Bronchial epithelial cell (primary cell): ENCODE data around the gene EVA1A. TPM values are rescaled to one million over a fixed set of nuclear protein-coding genes. Genes with fewer than 3 reads are reported as not detected.
A peak's percentile ranks its signal among the peaks of the same experiment; 100 is the strongest.

ENCODE experiments used
- DNase-seq: peaks from one replicate; pipeline ENCODE4 v3.0.0-alpha.2; 2010; ENCODE audit warnings: low read depth
- FAIRE-seq: peaks from 2 replicates; lab custom pipeline; 2011; peaks lifted over from hg19 to GRCh38; lab: Jason Lieb, UNC
- H3K27me3 ChIP-seq: 2 replicates; pipeline ENCODE4 v1.5.1; 2011; ENCODE audit warnings: low read length; ENCODE audit not compliant: control insufficient read depth, insufficient read depth
- H3K36me3 ChIP-seq: 2 replicates; pipeline ENCODE4 v1.5.1; 2011; ENCODE audit warnings: low read length; ENCODE audit not compliant: control insufficient read depth, insufficient read depth
- H3K4me3 ChIP-seq: 2 replicates; pipeline ENCODE4 v1.5.1; 2011; ENCODE audit warnings: mild to moderate bottlenecking, low read depth, low read length, control low read depth
- total RNA-seq: library from RNA; depleted of rRNA; stranded (reverse); fragments of >200 nt; gene quantifications from 2 replicates; pipeline ENCODE4 v1.2.1, GENCODE V29; 2014
- TF ChIP-seq, protein P1 (sequence below): IDR thresholded peaks from 2 replicates; pipeline ENCODE4 v1.5.1; 2011; ENCODE audit warnings: mild to moderate bottlenecking, moderate library complexity, low read length, control low read depth, inconsistent platforms; ENCODE audit not compliant: insufficient read depth, severe bottlenecking

EVA1A gene
- total RNA-seq, 1 donor from 2014 or later, result 5.8 TPM

DNA sequence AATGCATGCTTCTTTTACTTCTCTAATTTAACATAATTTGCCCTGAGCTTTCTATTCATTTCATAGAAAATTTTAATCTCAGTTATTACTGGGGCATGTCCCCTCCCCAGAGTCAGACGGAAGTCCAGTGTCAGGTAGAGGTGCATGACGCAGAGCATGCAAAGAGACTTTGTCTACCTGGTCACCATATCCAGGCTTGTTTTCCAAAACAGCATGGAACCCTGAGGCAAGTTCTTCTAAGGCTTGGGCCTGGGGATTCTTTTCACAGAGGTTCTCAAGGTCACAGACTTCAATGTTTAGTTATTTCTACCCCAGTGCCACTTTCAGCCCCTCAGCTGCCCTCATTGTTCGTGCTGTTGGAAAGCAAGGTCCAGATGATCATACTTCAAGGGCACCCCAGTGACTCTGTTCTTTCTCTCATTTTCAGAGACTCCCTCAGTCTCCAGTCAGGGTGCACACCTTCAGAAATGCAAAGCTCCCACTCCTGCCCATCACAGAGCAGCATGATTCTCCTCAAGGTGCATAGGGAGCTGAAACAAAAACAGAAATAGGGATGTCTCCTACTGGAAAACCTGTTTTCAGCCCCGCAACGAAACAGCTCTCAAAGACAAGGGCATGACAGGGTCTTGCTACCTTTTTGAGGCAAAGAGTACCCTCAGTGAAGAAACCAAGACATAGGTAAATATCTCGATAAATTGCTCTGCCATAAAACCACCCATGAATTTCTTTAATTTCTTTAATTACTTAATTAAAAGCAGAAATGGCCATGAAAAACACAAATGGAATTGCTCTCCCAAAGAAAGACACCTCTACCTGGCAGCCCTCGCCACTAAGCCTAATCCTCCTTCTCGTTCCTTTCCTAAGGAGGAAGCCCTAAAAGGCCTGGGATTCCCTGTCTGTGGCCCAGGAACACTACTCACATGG is 9.5 kb upstream of the EVA1A start:
- FAIRE-seq, result no peak
- Histone ChIP-seq H3K27me3 (no peaks in the 10 kb centered on the region), H3K4me3 (no peak overlapping the region), H3K36me3 (no peaks in the 10 kb centered on the region)
- TF ChIP-seq, protein P1, sequence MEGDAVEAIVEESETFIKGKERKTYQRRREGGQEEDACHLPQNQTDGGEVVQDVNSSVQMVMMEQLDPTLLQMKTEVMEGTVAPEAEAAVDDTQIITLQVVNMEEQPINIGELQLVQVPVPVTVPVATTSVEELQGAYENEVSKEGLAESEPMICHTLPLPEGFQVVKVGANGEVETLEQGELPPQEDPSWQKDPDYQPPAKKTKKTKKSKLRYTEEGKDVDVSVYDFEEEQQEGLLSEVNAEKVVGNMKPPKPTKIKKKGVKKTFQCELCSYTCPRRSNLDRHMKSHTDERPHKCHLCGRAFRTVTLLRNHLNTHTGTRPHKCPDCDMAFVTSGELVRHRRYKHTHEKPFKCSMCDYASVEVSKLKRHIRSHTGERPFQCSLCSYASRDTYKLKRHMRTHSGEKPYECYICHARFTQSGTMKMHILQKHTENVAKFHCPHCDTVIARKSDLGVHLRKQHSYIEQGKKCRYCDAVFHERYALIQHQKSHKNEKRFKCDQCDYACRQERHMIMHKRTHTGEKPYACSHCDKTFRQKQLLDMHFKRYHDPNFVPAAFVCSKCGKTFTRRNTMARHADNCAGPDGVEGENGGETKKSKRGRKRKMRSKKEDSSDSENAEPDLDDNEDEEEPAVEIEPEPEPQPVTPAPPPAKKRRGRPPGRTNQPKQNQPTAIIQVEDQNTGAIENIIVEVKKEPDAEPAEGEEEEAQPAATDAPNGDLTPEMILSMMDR, result no peak
- DNase-seq, result no peak

DNA sequence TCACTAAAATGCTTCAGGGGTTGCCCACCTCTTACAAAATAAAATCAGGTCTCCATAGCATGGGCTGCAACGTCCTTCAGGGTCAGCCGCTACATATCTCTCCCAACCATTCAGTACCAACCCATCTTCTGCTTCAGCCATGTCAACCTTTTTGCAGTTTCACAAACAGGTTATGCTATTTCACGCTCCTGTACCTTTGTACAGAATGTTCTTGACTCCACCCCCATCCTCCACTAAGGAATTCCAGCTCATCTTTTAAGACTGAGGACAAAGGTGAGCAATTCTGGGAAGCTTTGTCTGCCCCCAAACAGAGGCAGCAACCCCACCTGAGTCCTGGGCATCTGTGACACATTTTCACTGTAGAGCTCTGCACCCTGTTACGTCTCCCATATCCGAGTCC is 8.8 kb upstream of the EVA1A start:
- TF ChIP-seq, protein P1, result no peak
- peak; percentile 52 for FAIRE-seq
- Histone ChIP-seq H3K27me3 (no peaks in the 10 kb centered on the region), H3K4me3 (no peak overlapping the region), H3K36me3 (no peaks in the 10 kb centered on the region)
- DNase-seq, result peak; percentile 21

DNA sequence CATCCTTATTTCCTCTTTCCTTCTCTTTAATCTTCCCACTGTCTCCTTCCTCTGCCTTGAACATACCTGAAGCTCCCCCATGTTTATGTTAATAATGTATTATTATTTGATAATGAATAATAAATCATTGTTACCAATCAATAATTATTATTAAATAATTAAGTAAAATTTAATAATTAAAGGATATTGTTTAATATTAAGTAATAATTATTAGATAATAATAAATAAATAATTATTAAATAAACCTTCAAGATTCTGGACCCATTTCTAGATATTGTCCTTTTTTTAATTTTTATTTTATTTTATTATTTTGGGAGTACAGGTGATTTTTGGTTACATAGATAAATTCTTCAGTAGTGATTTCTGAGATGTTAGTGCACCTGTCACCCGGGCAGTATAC is 7.4 kb upstream of the EVA1A start:
- TF ChIP-seq, protein P1, result no peak
- FAIRE-seq, result no peak

DNA sequence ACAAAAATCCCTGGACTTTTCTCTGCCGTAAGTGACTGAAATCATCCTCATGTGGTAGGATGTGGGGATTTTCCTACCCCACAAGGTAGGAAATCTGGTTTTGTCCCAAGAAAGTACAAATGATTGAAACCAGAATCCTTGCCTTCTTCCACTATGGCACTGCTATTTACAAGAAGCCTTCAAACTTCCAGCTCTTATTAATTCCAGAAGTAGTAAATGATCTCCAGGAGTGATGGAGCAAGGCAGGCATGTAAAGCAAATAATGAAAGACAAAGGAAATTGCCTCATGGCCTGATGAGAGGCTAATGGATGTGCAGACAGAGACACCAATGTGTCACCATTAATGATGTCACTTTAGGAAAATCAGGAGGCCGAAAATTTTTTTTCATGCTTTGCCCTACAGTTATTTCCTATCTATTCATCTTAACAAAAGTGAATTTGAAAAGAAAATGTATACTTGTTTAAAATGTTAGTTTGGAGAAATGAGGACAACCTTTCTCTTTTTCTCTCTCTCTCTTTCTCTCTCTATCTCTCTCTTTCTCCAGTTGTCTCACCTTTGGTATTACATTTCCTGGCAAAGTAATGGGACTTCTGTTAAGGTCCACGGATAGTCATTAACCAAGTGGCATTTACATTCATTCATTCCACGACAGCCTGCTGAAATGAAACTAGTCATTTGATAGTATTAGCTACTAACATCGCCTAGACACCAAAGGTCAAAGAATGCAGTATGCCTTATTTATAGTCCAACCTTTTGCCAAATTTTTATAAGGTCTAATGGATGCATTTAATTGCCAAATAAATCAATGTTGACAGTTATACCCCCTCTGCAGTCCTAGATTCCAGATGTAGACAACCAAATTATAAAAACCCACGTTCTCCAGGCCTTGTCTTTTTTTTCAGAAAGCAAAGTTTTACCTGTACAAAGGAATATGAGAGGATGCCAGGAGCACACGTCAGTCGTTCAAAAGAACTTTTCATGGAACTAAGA is 5.0 kb upstream of the EVA1A start:
- no peak for FAIRE-seq

More for the DNA sequence above, 7.4 kb upstream of the EVA1A start:
- no peaks in the 10 kb centered on the region for H3K27me3 ChIP-seq
- DNase-seq, result no peak
- H3K4me3 ChIP-seq, result no peak overlapping the region
- no peaks in the 10 kb centered on the region for H3K36me3 ChIP-seq

DNA sequence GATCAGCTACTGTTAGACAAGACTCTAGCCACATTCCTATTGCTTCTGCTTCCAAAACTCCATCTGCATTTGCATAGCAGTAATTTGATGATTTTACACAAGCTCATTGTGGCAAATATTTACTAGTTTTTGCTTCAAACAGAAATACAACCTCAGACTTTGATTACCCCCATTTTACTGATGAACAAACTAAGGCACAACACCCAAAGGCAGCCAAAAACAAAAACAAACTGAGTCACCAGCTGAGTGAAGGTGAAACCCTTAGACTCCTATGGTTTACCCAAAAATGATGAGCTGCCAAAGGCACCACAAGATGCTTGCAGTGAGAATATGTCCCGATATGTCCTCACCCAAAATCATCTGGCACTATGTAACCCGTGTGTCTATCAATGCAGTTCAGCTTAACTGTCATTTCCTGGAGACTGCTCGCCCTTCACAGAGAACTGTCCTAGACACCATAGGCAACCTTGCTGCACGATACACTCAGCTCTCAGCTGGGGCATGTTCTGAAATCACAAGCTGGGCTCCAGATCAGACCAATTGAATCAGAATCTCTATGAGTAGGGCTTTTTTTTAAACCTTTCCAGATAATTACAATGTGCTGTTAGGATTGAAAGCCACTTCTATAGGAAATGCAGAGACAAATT is 4.1 kb upstream of the EVA1A start:
- Histone ChIP-seq H3K36me3 (no peaks in the 10 kb centered on the region), H3K27me3 (no peaks in the 10 kb centered on the region), H3K4me3 (no peak overlapping the region)
- peak; percentile 50 for FAIRE-seq
- TF ChIP-seq, protein P1, result no peak
- DNase-seq, result no peak

More for the DNA sequence above, 5.0 kb upstream of the EVA1A start:
- no peaks in the 10 kb centered on the region for H3K27me3 ChIP-seq
- no peak overlapping the region for H3K4me3 ChIP-seq
- H3K36me3 ChIP-seq, result no peaks in the 10 kb centered on the region
- peak; percentile 19 for DNase-seq
- TF ChIP-seq, protein P1, result no peak
